Activated T-cell treated with anti-CD3 and anti-CD28 coated beads for 24 hours (primary cell): ENCODE data around the gene FZD2.
"Not testable (repeated sequence)": the region's sequence is repeated elsewhere in the genome, so short reads cannot be mapped to it uniquely, and the experiment has no call there.

ENCODE experiments used
- DNase-seq: peaks from one replicate; pipeline ENCODE4 v3.0.0-alpha.2; 2020; ENCODE audit warnings: low read depth

The FZD2 gene

DNA sequence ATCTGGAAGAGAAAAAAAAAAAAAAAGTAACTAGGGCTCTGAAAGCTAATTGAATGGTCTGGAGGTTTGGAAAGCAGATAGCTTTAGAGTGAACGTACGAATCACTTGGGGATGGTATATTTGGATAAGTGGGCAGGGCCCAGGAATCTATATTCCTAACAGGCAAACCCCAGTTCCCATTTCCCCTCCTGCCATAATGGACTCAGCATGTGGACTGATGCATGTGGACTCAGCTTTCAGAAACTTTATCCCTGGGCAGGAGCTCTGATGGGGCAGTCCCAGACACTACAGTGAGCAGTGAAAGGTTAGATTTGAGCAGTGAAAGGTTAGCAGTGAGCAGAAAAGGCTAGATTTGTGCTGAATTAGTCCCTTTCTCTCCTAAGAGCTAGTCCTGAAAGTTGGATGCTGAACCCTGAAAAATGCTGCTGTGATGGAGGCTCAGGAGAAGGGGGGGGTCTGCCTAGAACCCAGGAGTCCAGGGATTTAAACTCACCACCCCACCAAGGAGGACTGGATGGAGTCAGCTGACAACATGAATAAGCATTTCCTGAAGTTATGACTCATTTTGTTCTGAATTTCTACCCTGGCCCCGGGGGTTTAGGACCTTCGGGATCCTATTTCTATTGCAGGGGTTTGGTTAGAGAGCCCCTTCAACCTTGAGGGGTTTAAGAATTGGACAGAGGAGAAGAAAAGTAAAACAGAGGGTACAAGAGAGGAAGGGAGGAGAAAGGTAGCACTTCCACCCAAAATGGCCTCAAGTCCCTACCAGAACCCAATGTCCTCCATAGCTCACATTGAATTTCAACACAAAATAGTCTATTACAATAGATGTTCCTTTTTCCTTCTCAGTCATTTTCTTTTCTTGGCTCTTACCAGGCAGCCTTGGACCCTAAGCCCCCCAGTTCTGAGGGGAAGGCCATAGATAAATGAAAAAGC lies 10.3 kb upstream of the FZD2 start:
- DNase-seq = no peak

DNA sequence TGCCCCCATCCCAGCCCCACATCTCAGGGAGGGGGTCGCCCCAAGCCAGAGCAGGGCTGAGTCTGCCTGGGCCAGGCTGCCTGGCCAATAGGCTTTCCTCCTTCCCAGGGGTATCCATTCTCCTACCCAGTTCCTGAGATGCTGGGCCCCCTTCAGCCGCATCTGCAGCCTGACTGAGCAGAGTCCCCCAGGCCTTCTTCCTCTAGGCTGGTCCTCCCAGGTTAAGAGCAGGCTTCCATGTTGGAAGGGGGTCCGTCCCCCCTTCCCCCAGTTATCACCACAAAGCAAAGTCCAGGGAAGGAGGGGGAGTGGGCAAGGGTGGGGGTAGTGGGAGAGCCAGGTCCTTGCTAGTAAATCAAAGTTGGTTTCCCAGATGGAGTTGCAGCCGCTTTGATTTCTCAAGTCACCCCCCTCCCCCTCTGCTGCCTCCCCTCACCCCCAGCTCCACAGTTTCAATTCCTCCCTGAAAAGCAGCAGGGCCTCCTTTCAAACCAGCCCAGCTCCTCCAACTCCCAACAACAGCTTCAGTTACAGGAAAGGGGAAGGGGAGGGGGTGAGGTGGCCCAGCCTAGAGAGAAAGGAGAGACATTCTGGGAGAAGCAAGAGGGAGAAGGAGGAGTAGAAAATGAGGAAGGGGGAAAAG lies 9.5 kb upstream of the FZD2 start:
- DNase-seq = no peak

DNA sequence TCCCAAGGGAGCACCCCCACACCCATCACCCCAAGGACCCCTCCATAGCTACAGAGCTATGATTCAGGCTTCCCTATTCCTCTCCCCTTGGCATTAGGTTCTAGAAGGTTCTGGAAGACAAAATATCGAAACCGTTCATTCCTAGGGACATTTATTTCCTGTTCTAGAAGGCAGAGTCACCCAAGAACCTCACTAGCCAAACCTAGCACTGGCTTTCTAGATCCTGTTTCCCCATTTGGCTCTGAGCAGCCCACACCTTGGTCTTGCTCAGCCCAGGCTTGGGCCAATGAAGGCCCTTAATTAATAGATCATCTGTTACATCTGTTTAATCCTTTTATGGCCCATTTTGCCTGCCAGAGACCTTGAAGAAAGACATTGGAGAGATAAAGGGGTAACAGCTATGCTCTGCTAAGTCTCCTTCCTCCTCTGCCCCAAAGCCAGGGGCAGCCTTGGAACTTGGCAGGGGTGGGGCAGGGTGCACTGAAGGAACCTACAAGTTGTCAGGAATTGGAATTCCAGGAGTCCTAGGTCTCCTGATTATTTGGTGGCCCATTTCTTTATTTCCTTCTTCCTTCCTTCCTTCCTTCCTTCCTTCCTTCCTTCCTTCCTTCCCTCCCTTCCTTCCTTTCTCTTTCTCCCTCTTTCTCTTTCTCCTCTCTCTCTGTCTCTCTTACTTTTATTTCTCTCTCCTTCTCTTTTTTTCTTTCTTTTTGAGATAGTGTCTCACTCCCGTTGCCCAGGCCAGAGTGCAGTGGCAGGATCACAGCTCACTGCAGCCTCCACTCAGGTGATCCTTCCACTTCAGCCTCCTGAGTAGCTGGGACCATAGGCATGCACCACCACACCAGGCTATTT lies 8.7 kb upstream of the FZD2 start:
- no peak for DNase-seq

DNA sequence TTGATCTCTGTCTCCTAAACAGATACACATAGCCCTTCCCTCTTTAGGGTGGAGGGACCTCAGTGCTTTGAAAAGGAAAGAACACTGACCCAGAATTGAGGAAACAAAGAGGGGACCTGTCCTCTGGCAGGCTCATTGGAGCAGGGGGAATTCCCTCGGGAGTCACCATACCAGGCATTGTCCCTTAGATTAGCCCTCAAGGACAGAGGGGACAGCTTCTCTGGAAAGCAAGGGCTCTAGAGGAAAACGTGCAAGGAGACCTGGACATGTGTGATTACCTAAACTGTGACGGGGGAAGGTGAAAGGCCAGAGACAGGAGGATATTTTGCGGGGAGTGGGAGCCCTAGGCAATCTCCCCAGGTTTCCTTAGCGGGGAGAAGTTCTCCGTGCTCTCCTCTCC lies 7.6 kb upstream of the FZD2 start:
- no peak for DNase-seq

DNA sequence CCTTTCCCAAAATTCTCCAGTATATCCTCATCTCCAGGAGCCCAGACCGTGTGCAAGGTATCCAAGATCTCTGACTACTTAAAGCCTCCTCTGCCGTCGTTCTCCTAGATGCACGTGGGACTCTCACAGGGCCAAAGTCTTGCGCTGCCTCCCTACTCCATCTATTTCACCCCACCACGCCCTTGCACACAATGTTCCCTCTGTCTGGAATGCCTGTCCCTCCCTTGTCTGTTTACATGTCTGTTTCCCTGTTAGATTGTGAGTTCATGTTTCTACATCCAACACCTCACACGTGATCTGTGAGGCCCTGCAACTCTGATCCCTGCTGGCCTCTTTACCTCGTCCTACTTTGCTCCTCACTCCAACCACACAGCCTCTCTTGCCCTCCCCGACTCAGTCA lies 4.9 kb upstream of the FZD2 start:
- no peak for DNase-seq

DNA sequence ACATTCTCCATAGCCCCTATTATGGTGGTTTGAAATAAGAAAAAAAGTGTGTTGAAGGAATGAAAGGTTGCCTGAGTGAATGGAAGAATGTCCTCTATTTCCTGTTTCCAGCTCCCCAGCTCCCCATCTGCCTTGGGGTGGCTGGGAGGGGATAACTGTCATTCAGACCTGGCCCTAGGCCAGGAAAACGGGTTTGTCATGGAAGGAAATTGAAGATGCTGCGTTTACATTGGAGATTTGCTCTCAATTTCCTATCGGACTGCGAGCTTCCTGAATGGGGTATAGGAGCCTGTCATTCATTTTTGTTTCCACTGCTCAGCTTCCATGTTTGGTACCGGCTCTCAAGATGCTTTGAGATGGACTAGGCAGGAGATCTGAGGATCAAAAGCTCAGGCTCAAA lies 2.2 kb upstream of the FZD2 start:
- DNase-seq = no peak

DNA sequence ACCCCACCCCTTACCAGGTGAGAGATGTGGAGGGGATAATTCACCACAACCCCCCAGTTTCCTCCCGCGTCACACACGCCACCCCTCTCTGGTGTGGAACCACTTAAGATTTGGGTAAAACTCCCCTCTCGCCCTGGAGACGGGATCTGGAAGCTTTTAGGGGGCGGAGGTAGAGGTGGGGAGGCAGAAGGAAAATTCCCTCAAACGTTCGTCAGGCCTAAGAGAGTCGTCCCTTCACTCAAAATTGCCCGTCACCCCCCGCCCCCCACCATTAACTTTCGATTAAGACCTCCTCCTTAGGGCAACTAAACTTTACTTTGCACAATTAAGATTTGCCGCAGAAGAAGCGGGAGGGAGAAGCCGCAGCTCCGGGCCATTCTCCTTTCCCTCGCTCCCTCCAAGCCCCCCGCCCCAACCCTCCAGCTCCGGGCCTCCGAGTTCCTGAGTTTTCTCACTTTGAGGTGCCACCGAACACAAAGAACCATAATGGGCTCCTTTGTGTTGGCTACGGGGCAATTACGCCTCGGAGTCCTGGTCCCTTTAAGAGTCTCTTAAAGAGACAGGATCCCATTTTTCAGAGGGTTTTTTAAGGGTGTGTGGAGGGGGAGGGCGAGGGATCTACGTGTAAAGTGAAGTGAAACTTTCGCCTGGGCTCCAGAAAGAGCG lies 985 bp upstream of the FZD2 start:
- DNase-seq = no peak

DNA sequence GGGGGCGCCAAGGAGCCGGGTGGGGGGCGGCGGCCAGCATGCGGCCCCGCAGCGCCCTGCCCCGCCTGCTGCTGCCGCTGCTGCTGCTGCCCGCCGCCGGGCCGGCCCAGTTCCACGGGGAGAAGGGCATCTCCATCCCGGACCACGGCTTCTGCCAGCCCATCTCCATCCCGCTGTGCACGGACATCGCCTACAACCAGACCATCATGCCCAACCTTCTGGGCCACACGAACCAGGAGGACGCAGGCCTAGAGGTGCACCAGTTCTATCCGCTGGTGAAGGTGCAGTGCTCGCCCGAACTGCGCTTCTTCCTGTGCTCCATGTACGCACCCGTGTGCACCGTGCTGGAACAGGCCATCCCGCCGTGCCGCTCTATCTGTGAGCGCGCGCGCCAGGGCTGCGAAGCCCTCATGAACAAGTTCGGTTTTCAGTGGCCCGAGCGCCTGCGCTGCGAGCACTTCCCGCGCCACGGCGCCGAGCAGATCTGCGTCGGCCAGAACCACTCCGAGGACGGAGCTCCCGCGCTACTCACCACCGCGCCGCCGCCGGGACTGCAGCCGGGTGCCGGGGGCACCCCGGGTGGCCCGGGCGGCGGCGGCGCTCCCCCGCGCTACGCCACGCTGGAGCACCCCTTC lies 484 bp downstream of the FZD2 start:
- DNase-seq = no peak

DNA sequence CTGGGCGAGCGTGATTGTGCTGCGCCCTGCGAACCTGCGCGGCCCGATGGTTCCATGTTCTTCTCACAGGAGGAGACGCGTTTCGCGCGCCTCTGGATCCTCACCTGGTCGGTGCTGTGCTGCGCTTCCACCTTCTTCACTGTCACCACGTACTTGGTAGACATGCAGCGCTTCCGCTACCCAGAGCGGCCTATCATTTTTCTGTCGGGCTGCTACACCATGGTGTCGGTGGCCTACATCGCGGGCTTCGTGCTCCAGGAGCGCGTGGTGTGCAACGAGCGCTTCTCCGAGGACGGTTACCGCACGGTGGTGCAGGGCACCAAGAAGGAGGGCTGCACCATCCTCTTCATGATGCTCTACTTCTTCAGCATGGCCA lies 1.0 kb downstream of the FZD2 start:
- no peak for DNase-seq

DNA sequence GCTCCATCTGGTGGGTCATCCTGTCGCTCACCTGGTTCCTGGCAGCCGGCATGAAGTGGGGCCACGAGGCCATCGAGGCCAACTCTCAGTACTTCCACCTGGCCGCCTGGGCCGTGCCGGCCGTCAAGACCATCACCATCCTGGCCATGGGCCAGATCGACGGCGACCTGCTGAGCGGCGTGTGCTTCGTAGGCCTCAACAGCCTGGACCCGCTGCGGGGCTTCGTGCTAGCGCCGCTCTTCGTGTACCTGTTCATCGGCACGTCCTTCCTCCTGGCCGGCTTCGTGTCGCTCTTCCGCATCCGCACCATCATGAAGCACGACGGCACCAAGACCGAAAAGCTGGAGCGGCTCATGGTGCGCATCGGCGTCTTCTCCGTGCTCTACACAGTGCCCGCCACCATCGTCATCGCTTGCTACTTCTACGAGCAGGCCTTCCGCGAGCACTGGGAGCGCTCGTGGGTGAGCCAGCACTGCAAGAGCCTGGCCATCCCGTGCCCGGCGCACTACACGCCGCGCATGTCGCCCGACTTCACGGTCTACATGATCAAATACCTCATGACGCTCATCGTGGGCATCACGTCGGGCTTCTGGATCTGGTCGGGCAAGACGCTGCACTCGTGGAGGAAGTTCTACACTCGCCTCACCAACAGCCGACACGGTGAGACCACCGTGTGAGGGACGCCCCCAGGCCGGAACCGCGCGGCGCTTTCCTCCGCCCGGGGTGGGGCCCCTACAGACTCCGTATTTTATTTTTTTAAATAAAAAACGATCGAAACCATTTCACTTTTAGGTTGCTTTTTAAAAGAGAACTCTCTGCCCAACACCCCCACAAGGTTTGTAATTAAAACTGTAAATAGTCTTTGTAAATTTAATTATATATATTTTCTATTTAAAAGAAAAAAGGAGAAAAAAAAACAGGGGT lies 1.7 kb downstream of the FZD2 start:
- no peak for DNase-seq

DNA sequence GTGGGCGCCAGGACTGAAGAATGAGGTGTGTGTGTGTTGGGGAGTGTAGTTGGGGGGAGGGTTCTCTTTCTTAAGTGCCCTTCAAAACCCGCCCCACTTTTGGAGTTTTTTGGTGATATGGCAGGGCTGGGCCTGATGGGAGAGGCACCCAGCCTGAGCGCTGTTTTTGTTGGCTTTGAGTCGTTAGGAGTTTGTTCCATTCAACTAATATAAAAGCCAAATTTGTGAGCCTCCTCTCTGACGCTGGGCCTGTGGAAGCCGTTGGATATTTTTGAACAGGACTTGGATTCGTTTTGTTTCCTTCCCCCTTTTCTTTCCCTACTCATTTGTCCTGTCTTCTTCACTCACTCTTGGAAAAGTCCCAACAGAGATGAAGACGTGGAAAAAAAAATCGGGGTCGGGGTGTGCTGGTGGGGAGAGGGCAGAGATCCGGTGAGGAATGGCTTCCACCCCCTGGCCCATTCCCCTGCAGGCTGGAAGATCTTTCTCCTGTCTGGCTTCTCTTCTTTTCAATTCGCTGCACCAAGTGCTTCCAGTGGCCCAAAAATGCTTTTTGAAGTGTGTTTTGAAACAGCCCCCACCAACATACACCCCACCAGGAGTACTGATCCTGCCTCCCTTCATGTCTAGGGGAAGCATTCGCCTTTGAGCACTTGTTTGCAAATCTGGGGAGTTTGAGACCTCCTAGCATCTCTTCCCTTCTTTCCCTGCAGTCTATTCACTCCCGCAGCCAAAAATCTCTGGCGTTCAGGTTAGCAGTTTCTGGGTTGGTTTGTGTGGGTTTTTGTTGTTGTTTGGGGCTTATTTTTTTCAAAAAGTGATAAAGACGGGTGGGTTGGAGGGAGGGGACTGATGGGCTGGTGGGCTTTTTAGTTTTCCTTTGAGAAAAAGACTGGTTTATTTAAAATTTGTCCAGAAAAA lies 2.6 kb downstream of the FZD2 start:
- no peak for DNase-seq

DNA sequence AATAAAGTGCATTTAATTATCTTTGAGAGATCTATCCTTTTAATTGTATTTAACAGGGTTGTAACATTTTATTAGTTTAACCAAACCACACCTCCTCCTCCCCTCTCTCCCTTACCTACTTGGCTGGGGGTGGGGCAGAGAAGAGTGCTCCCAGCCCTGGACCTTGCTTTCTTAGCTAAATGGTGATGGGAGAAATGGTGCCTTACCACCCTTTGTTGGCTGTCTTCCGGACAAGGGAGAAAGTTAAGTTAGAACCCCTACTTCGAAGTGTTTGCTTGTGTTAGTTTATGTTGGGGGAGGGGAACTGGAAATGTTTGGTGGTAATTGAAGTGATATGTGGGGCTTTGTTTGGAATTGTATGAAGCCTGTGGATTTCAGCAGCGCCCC lies 3.9 kb downstream of the FZD2 start:
- no peak for DNase-seq

DNA sequence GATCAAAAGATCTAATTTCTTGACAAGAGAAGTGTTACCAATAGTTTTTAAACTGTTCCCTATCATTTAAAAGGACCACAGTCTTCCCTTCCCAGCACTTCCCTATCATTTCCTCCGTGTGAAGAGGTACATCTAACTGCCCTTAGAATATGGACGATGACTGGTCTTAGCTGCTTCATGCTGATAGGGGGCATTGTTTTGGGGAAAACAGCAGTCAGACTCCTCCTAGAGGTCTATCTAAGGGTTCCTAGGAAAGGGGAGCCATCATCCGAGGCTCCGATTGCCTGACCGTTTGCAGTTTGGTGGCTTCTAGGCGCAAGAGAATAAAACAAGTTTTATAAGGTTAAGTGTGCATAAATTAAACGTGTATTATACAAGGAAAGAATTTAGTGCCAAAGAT lies 7.1 kb downstream of the FZD2 start:
- DNase-seq = no peak

DNA sequence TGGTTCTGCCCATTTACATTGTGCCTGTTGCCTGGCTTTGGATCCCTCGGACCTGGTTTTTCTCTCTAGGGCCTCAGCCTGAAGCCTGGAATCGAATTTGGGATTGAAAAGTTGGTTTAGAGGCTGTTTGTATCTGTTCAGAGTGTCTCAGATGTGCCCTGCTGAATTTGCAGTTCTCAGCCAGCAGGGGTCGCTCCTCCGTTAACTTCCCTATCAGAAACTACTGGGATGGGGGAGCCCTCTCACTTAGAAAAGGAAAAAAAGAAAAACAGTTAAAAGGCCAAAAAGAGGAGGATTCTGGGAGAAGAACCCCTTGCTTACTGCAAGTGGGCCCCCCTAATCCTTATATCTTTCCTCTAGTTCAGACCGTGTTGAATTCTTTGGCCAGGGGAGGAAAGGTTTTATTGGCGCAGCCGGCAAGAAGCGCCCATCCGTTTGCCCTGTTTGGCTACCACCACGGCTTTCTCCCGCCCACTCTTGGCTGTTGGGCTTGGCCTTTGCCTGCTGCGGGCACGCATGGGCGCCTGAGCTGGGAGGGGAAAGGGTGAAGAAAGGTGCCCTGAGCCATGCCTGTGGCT lies 8.7 kb downstream of the FZD2 start:
- DNase-seq = no peak

DNA sequence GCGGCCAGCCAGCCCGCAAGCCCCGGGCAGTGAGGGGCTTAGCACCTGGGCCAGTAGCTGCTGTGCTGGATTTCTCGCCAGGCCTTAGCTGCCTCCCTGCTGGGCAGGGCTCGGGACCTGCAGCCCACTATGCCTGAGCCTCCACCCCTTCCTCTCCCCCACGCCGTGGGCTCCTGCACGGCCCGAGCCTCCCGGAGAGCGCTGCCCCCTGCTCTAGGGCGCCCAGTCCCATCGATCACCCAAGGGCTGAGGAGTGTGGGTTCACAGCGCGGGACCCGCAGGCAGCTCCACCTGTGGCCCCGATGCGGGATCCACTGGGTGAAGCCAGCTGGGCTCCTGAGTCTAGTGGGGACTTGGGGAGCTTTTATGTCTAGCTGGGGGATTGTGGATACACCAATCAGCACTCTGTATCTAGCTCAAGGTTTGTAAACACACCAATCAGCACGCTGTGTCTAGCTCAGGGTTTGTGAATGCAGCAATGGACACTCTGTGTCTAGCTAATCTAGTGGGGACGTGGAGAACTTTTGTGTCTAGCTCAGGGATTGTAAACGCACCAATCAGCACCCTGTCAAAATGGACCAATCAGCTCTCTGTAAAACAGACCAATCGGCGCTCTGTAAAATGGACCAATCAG lies 11.1 kb downstream of the FZD2 start:
- not testable (repeated sequence) for DNase-seq

DNA sequence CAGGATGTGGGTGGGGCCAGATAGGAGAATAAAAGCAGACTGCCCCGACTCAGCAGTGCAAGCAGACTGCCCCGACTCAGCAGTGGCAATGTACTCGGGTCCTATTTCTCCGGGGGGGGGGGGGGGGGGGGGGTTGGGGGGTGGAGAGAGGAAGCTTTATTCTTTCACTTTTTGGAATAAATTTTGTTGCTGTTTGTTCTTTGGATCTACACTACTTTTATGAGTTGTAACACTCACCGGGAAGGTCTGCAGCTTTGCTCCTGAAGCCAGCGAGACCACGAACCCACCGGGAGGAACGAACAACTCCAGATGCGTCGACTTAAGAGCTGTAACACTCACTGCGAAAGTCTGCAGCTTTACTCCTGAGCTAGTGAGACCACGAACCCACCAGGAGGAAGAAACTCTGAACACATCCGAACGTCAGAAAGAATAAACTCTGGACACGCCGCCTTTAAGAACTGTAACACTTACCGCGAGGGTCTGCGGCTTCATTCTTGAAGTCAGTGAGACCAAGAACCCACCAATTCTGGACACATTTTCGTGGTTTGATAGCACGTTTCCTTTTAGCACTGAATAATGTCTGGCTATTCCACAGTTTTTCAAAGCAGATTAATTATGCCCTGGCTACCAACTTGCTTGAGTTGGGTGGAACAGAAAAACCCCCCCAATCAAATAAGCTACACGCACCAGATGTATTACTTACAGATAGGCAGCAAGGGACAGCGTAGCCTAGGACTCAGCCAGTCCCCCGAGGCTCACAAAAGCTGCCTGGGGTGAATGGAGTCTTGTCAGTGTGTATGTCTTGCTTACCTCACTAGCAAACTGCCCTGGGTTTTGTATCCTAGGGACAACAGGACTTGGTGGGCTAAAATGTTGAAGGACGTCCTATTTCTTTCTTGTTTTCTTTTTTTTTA lies 11.9 kb downstream of the FZD2 start:
- no peak for DNase-seq

DNA sequence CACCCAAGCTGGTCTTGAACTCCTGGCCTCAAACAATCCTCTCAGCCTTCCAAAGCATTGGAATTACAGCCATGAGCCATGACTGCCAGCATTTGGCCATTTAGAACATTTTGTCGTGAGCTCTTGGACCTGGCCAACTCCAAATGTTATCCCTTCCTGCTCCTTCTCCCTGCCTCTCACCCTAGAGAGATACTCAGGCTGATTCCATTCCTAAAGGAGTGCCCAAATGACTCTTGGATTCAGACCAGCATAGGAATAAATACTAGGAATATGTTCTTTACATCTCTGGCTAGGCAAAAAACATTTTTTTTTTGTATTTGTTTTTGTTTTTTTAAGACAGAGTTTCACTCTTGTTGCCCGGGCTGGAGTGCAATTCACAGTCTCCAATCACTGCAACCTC lies 15.5 kb downstream of the FZD2 start:
- DNase-seq = no peak

DNA sequence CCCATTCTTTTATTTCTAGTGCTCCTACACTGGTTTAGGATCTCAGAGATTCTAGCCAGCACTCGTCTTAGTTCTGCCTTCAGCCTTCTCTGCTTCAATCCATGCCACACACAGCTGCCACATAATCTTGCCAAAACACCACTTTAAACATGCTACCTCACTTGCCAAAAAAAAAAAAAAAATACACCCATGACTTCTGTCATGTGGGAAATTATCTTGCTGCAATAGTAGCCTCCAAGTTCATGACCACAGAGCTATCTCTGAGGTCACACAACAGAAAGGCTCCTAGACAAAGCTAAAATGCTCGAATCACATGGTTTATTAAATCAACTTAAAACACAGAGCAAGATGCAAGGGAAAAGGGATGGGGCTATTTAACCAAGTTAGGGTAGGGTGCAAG lies 18.1 kb downstream of the FZD2 start:
- DNase-seq = no peak
